Left colon (tissue), 2 donors: ENCODE results near the gene AJAP1. TPM values are rescaled to one million over a fixed set of nuclear protein-coding genes. Genes with fewer than 3 reads are reported as not detected.
A peak's percentile ranks its signal among the peaks of the same experiment; 100 is the strongest.

ENCODE experiments used
- ATAC-seq: fragments of 200-7000 bp; cut with Tn5 transposase; one replicate; pipeline ENCODE4 v1.9.1; 2020; ENCODE audit warnings: mild to moderate bottlenecking, moderate library complexity
- DNase-seq, 2 donors: peaks; one replicate each; pipeline ENCODE4 v3.0.0-alpha.2; 2020
- intact Hi-C, 2 donors: fragments of 100-400 bp; cut with DNase I in 1 of 2; cut with micrococcal nuclease in 1 of 2; formaldehyde crosslinking; loops; one replicate each; pipeline versions ENCODE4 v1.11.2 to v1.14.0; 2022; cut with DNase I, micrococcal nuclease
- total RNA-seq, 2 donors: library from RNA; stranded (reverse); fragmentation: NEBNext Ultra II Directional; extraction: Animal tissue kit (Norgen Biotek cat#: 25700); gene quantifications; one replicate each; pipeline ENCODE4 v1.2.1, GENCODE V29; 2021
- donor health status: DM: no; HTN: no; CAD: no.
- donor health status: DM: yes; HTN: yes; CAD: no.

AJAP1 gene
- total RNA-seq, 2 donors from 2014 or later: 0.08 to 0.49 TPM

- ATAC-seq: no peak
- no peak for DNase-seq
- intact Hi-C loops: no loop called here
Measured at GRCh38 chr1:4778056-4778455, 123.6 kb downstream of the AJAP1 start.

- intact Hi-C loops: no loop called here
- ATAC-seq (no peak), DNase-seq (no peak)
Measured at GRCh38 chr1:4781646-4782045, 127.2 kb downstream of the AJAP1 start.

GRCh38 chr1:4784761-4785160 lies 130.4 kb downstream of the AJAP1 start:
- intact Hi-C loops: no loop called here
- DNase-seq (no peak), ATAC-seq (no peak)

- DNase-seq: no peak
- intact Hi-C loops: no loop called here
Measured at GRCh38 chr1:4786055-4786454, 131.6 kb downstream of the AJAP1 start.

GRCh38 chr1:4787551-4787950 lies 133.1 kb downstream of the AJAP1 start:
- no peak for ATAC-seq
- intact Hi-C loops: no loop called here
- DNase-seq: no peak

More at GRCh38 chr1:4786055-4786454, 131.6 kb downstream of the AJAP1 start:
- no peak for ATAC-seq

GRCh38 chr1:4792565-4792964 lies 138.2 kb downstream of the AJAP1 start:
- DNase-seq: no peak
- intact Hi-C loops: no loop called here
- ATAC-seq: no peak

- no peak for DNase-seq
- no peak for ATAC-seq
- intact Hi-C loops: no loop called here
Measured at GRCh38 chr1:4794020-4794780, 139.8 kb downstream of the AJAP1 start.

GRCh38 chr1:4796161-4797015 lies 142.0 kb downstream of the AJAP1 start:
- ATAC-seq (no peak), DNase-seq (no peak)
- intact Hi-C loops: no loop called here

GRCh38 chr1:4797016-4797410 lies 142.6 kb downstream of the AJAP1 start:
- DNase-seq (peak in 1 of 2 donors; percentile 12), ATAC-seq (no peak)
- intact Hi-C loops: no loop called here

GRCh38 chr1:4797429-4797828 lies 143.0 kb downstream of the AJAP1 start:
- DNase-seq: no peak
- intact Hi-C loops: no loop called here
- no peak for ATAC-seq

GRCh38 chr1:4801192-4801924 lies 146.9 kb downstream of the AJAP1 start:
- peak; percentile 48 to 54 for DNase-seq
- intact Hi-C loops: no loop called here
- ATAC-seq: no peak

GRCh38 chr1:4802024-4802423 lies 147.6 kb downstream of the AJAP1 start:
- no peak for ATAC-seq
- no peak for DNase-seq
- intact Hi-C loops: no loop called here

GRCh38 chr1:4803335-4803734 lies 148.9 kb downstream of the AJAP1 start:
- intact Hi-C loops: no loop called here
- no peak for ATAC-seq
- DNase-seq: no peak

GRCh38 chr1:4805987-4806386 lies 151.6 kb downstream of the AJAP1 start:
- intact Hi-C loops: no loop called here
- no peak for DNase-seq
- no peak for ATAC-seq

- DNase-seq (no peak), ATAC-seq (no peak)
- intact Hi-C loops: no loop called here
Measured at GRCh38 chr1:4820543-4820942, 166.1 kb downstream of the AJAP1 start.

GRCh38 chr1:4825800-4826450 lies 171.5 kb downstream of the AJAP1 start:
- DNase-seq: no peak
- no peak for ATAC-seq
- intact Hi-C loops: no loop called here

- ATAC-seq: no peak
- no peak for DNase-seq
Measured at GRCh38 chr1:4830707-4831106, 176.3 kb downstream of the AJAP1 start.

GRCh38 chr1:4836574-4836973 lies 182.2 kb downstream of the AJAP1 start:
- DNase-seq (no peak), ATAC-seq (no peak)
- intact Hi-C loops: no loop called here

More at GRCh38 chr1:4830707-4831106, 176.3 kb downstream of the AJAP1 start:
- intact Hi-C loops: no loop called here

- ATAC-seq (no peak), DNase-seq (no peak)
- intact Hi-C loops: no loop called here
Measured at GRCh38 chr1:4837031-4837600, 182.7 kb downstream of the AJAP1 start.
